Astrocyte (in vitro differentiated cells and primary cell): ENCODE measurements around the gene TRAF7. TPM values are rescaled to one million over a fixed set of nuclear protein-coding genes. Genes with fewer than 3 reads are reported as not detected.

ENCODE experiments used
- DNase-seq: peaks from one replicate; pipeline ENCODE4 v3.0.0-alpha.2; 2010; ENCODE audit warnings: low read depth
- FAIRE-seq: peaks from 2 replicates; lab custom pipeline; 2011; peaks lifted over from hg19 to GRCh38; lab: Jason Lieb, UNC
- H2AFZ ChIP-seq: 2 replicates; pipeline ENCODE4 v1.6.0; 2012; ENCODE audit warnings: low read depth, low read length, inconsistent platforms
- H3K27ac ChIP-seq: 2 replicates; pipeline ENCODE4 v1.5.1; 2011; ENCODE audit warnings: low read depth, low read length, inconsistent platforms
- H3K27me3 ChIP-seq: 2 replicates; pipeline ENCODE4 v1.6.0; 2011; ENCODE audit warnings: low read length, inconsistent platforms; ENCODE audit not compliant: insufficient read depth
- H3K36me3 ChIP-seq: 2 replicates; pipeline ENCODE4 v1.5.1; 2011; ENCODE audit warnings: low read length, inconsistent platforms; ENCODE audit not compliant: insufficient read depth
- H3K4me1 ChIP-seq: 2 replicates; pipeline ENCODE4 v1.5.1; 2011; ENCODE audit warnings: low read length, inconsistent platforms; ENCODE audit not compliant: insufficient read depth
- H3K4me2 ChIP-seq: 2 replicates; pipeline ENCODE4 v1.6.0; 2012; ENCODE audit warnings: low read length, inconsistent platforms
- H3K4me3 ChIP-seq: 2 replicates; pipeline ENCODE4 v1.5.1; 2011; ENCODE audit warnings: low read depth, mild to moderate bottlenecking, low read length, inconsistent platforms; ENCODE audit not compliant: insufficient read depth
- H3K79me2 ChIP-seq: 2 replicates; pipeline ENCODE4 v1.6.0; 2012; ENCODE audit warnings: mild to moderate bottlenecking, low read length, inconsistent platforms; ENCODE audit not compliant: insufficient read depth
- H3K9ac ChIP-seq: 2 replicates; pipeline ENCODE4 v1.6.0; 2012; ENCODE audit warnings: mild to moderate bottlenecking, low read length, inconsistent platforms
- H3K9me3 ChIP-seq: 2 replicates; pipeline ENCODE4 v1.5.1; 2012; ENCODE audit warnings: low read depth, mild to moderate bottlenecking, low read length, inconsistent platforms; ENCODE audit not compliant: insufficient read depth
- H4K20me1 ChIP-seq: 2 replicates; pipeline ENCODE4 v1.6.0; 2012; ENCODE audit warnings: low read length, inconsistent platforms; ENCODE audit not compliant: insufficient read depth
- H3K27ac Mint-ChIP-seq: one replicate; pipeline ENCODE4 v1.8.0; 2021; ENCODE audit warnings: mild to moderate bottlenecking, mixed read lengths; ENCODE audit not compliant: unreplicated experiment
- H3K27me3 Mint-ChIP-seq: one replicate; pipeline ENCODE4 v1.8.0; 2021; ENCODE audit warnings: low read depth, mixed read lengths; ENCODE audit not compliant: unreplicated experiment
- H3K36me3 Mint-ChIP-seq: one replicate; pipeline ENCODE4 v1.8.0; 2021; ENCODE audit warnings: low read depth, mixed read lengths; ENCODE audit not compliant: unreplicated experiment
- H3K4me1 Mint-ChIP-seq: one replicate; pipeline ENCODE4 v1.8.0; 2021; ENCODE audit warnings: low read depth, mixed read lengths; ENCODE audit not compliant: unreplicated experiment
- H3K4me3 Mint-ChIP-seq: one replicate; pipeline ENCODE4 v1.8.0; 2021; ENCODE audit warnings: mild to moderate bottlenecking, moderate library complexity, mixed read lengths; ENCODE audit not compliant: unreplicated experiment
- H3K9me3 Mint-ChIP-seq: one replicate; pipeline ENCODE4 v1.8.0; 2021; ENCODE audit warnings: mild to moderate bottlenecking, mixed read lengths; ENCODE audit not compliant: unreplicated experiment
- EZH2 ChIP-seq: IDR thresholded peaks from 2 replicates; pipeline ENCODE4 v1.6.1; 2012; ENCODE audit warnings: mild to moderate bottlenecking, low read length, inconsistent platforms; ENCODE audit not compliant: insufficient read depth
- microRNA-seq: library from miRNA; unstranded; fragments of <30 nt; microRNA quantifications from one replicate; pipeline ENCODE4 v1.2.0, GENCODE V29; 2020
- total RNA-seq: library from RNA; stranded (reverse); gene quantifications from 2 replicates; pipeline ENCODE4 v1.2.1, GENCODE V29; 2021
- TF ChIP-seq, protein P1 (sequence below): IDR thresholded peaks from 2 replicates; pipeline ENCODE4 v1.5.1; 2011; ENCODE audit warnings: low read depth, mild to moderate bottlenecking, inconsistent platforms, low read length, moderate library complexity; ENCODE audit not compliant: insufficient read depth

The TRAF7 gene
- total RNA-seq, 1 donor from 2014 or later, result 92.1 TPM

DNA sequence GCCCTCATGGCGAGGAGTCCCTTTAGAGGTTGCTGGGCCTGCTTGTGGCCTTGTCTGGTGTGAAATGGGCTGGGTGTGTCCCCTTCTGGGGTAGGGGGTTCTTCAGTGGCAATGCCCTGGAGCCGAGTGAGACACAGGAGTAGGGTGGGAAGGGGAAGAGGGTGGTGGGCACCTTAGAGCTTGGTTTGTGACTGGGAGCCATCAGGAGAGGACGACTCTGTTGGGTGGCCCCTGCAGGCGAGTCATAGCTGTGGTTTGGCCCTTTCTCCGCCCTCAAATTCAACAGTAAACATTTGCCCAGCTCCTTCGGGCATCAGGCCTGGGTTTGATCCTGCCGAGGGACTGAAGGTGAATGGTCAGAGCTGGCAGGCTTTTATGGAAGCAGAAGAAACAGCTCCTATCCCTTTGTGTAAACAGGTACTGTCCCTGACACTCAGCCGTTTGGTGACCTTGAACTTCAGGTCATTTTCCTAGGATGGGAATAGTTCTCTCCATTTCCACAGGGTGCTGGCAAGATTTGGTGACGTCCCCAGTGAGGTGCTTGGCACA is 70.7 kb downstream of the TRAF7 start:
- Histone ChIP-seq H3K9me3 (no peaks in the 10 kb centered on the region), H2AFZ (no peak overlapping the region), H3K79me2 (peaks cover 53% of the 10 kb centered on the region), H3K4me2 (peak overlapping the region; percentile 36), H3K4me3 (no peak overlapping the region), H3K27me3 (no peaks in the 10 kb centered on the region), H4K20me1 (peaks cover 68% of the 10 kb centered on the region), H3K9ac (peak overlapping the region; percentile 10), H3K36me3 (peaks cover 2% of the 10 kb centered on the region), H3K27ac (no peak overlapping the region), H3K4me1 (peaks cover 9% of the 10 kb centered on the region)
- DNase-seq (no peak), FAIRE-seq (no peak)
- Mint-ChIP-seq H3K4me1 (peaks cover 7% of the 10 kb centered on the region), H3K9me3 (no peaks in the 10 kb centered on the region), H3K36me3 (peaks cover 6% of the 10 kb centered on the region), H3K4me3 (peak overlapping the region; percentile 73), H3K27me3 (no peaks in the 10 kb centered on the region), H3K27ac (peak overlapping the region; percentile 10)
- TF ChIP-seq, protein P1, sequence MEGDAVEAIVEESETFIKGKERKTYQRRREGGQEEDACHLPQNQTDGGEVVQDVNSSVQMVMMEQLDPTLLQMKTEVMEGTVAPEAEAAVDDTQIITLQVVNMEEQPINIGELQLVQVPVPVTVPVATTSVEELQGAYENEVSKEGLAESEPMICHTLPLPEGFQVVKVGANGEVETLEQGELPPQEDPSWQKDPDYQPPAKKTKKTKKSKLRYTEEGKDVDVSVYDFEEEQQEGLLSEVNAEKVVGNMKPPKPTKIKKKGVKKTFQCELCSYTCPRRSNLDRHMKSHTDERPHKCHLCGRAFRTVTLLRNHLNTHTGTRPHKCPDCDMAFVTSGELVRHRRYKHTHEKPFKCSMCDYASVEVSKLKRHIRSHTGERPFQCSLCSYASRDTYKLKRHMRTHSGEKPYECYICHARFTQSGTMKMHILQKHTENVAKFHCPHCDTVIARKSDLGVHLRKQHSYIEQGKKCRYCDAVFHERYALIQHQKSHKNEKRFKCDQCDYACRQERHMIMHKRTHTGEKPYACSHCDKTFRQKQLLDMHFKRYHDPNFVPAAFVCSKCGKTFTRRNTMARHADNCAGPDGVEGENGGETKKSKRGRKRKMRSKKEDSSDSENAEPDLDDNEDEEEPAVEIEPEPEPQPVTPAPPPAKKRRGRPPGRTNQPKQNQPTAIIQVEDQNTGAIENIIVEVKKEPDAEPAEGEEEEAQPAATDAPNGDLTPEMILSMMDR, result no peak
- no peak for TF ChIP-seq EZH2

DNA sequence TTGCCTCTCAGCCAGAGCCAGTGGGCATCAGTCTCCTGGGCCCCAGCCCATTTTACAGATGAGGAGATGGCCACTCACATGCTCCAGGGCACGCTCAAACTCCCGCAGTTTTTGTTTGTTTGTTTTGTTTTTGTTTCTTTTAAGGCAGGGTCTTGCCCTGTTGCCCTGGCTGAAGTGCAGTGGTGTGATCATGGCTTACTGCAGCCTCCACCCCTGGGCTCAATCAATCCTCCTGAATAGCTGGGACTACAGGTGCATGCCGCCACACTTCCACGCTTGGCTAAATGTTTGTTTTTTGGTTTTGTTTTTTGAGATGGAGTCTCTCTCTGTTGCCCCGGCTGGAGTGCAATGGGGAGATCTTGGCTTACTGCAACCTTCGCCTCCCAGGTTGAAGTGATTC is 71.3 kb downstream of the TRAF7 start:
- Mint-ChIP-seq H3K27ac (no peak overlapping the region), H3K4me3 (no peak overlapping the region), H3K9me3 (no peaks in the 10 kb centered on the region), H3K36me3 (peaks cover 6% of the 10 kb centered on the region), H3K4me1 (peaks cover 7% of the 10 kb centered on the region), H3K27me3 (no peaks in the 10 kb centered on the region)
- no peak overlapping the region for H3K27ac ChIP-seq
- TF ChIP-seq, protein P1, result no peak
- TF ChIP-seq EZH2, result no peak
- H3K9me3 ChIP-seq, result no peaks in the 10 kb centered on the region
- peaks cover 53% of the 10 kb centered on the region for H3K79me2 ChIP-seq
- H3K36me3 ChIP-seq, result peaks cover 4% of the 10 kb centered on the region
- no peak overlapping the region for H3K4me2 ChIP-seq
- H3K27me3 ChIP-seq, result no peaks in the 10 kb centered on the region
- H3K4me3 ChIP-seq, result no peak overlapping the region
- H2AFZ ChIP-seq, result no peak overlapping the region
- FAIRE-seq (no peak), DNase-seq (no peak)
- no peak overlapping the region for H3K9ac ChIP-seq
- peaks cover 74% of the 10 kb centered on the region for H4K20me1 ChIP-seq
- H3K4me1 ChIP-seq, result peaks cover 9% of the 10 kb centered on the region

Small RNA genes within 50 kb of the gene (microRNA-seq; reads per million reads assigned to microRNA genes)
- gene MIR3180-5 (not detected), gene MIR4516 (not detected), gene MIR6511B1 (not detected)

Other genes starting within 250 kb of the TRAF7 start
- not detected in 2 replicates for gene HS3ST6, start 237.4 kb upstream of the TRAF7 start, total RNA-seq
- gene MSRB1, start 212.6 kb upstream of the TRAF7 start, total RNA-seq, result 23.7 and 25.8 TPM in 2 replicates
- not detected in 2 replicates for gene RPL3L, start 201.1 kb upstream of the TRAF7 start, total RNA-seq
- 149 and 153 TPM in 2 replicates for gene NDUFB10, start 196.2 kb upstream of the TRAF7 start, total RNA-seq
- gene RPS2, start 191.0 kb upstream of the TRAF7 start, total RNA-seq, result 2,350 and 2,534 TPM in 2 replicates
- gene RNF151, start 188.9 kb upstream of the TRAF7 start, total RNA-seq, result not detected in 2 replicates
- 24.4 and 28.5 TPM in 2 replicates for gene TBL3, start 183.7 kb upstream of the TRAF7 start, total RNA-seq
- 0.89 TPM in 1 of 2 replicates, not detected in the other for gene NOXO1, start 174.3 kb upstream of the TRAF7 start, total RNA-seq
- gene GFER, start 171.6 kb upstream of the TRAF7 start, total RNA-seq, result 30.4 and 32.1 TPM in 2 replicates
- 4.8 and 6.0 TPM in 2 replicates for gene SYNGR3, start 165.8 kb upstream of the TRAF7 start, total RNA-seq
- 46.0 and 50.0 TPM in 2 replicates for gene ZNF598, start 146.0 kb upstream of the TRAF7 start, total RNA-seq
- gene NPW, start 136.0 kb upstream of the TRAF7 start, total RNA-seq, result 2.1 and 2.9 TPM in 2 replicates
- gene NHERF2, start 128.9 kb upstream of the TRAF7 start, total RNA-seq, result 92.5 and 106 TPM in 2 replicates
- 13.2 and 13.7 TPM in 2 replicates for gene NTHL1, start 107.9 kb upstream of the TRAF7 start, total RNA-seq
- 89.5 and 94.6 TPM in 2 replicates for gene TSC2, start 107.8 kb upstream of the TRAF7 start, total RNA-seq
- 112 and 128 TPM in 2 replicates for gene PKD1, start 19.9 kb upstream of the TRAF7 start, total RNA-seq
- 1.2 and 1.4 TPM in 2 replicates for gene RAB26, start 7.2 kb upstream of the TRAF7 start, total RNA-seq
- 0.66 and 1.3 TPM in 2 replicates for gene CASKIN1, start 40.8 kb downstream of the TRAF7 start, total RNA-seq
- 32.6 and 34.7 TPM in 2 replicates for gene MLST8, start 49.7 kb downstream of the TRAF7 start, total RNA-seq
- gene BRICD5, start 55.1 kb downstream of the TRAF7 start, total RNA-seq, result 6.4 and 7.0 TPM in 2 replicates
- 19.4 and 21.1 TPM in 2 replicates for gene PGP, start 59.1 kb downstream of the TRAF7 start, total RNA-seq
- 22.5 and 22.8 TPM in 2 replicates for gene E4F1, start 67.8 kb downstream of the TRAF7 start, total RNA-seq
- gene DNASE1L2, start 80.7 kb downstream of the TRAF7 start, total RNA-seq, result 1.2 and 1.3 TPM in 2 replicates
- 53.4 and 56.4 TPM in 2 replicates for gene ECI1, start 95.8 kb downstream of the TRAF7 start, total RNA-seq
- gene RNPS1, start 112.3 kb downstream of the TRAF7 start, total RNA-seq, result 193 and 209 TPM in 2 replicates
- gene ABCA3, start 184.9 kb downstream of the TRAF7 start, total RNA-seq, result 4.8 and 4.9 TPM in 2 replicates